Hepatocyte (in vitro differentiated cells): ENCODE data around the gene ZDBF2.

Experiments used
- EZH2phosphoT487 ChIP-seq: fragments of 200-600 bp; sonication (generic); IDR thresholded peaks from one replicate; pipeline ENCODE4 v1.6.1; 2018; ENCODE audit warnings: antibody characterized with exemption, mild to moderate bottlenecking, low read depth, moderate library complexity; ENCODE audit not compliant: unreplicated experiment, severe bottlenecking
- TF ChIP-seq, protein P1 (sequence below): fragments of 200-600 bp; sonication (generic); IDR thresholded peaks from 2 replicates; pipeline ENCODE4 v1.5.1; 2016; ENCODE audit warnings: antibody characterized with exemption, mild to moderate bottlenecking; ENCODE audit not compliant: poor library complexity

GRCh38 chr2:206361407-206362045 is 87.1 kb downstream of the ZDBF2 start:
- TF ChIP-seq, protein P1, sequence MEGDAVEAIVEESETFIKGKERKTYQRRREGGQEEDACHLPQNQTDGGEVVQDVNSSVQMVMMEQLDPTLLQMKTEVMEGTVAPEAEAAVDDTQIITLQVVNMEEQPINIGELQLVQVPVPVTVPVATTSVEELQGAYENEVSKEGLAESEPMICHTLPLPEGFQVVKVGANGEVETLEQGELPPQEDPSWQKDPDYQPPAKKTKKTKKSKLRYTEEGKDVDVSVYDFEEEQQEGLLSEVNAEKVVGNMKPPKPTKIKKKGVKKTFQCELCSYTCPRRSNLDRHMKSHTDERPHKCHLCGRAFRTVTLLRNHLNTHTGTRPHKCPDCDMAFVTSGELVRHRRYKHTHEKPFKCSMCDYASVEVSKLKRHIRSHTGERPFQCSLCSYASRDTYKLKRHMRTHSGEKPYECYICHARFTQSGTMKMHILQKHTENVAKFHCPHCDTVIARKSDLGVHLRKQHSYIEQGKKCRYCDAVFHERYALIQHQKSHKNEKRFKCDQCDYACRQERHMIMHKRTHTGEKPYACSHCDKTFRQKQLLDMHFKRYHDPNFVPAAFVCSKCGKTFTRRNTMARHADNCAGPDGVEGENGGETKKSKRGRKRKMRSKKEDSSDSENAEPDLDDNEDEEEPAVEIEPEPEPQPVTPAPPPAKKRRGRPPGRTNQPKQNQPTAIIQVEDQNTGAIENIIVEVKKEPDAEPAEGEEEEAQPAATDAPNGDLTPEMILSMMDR = no peak
- no peak for TF ChIP-seq EZH2phosphoT487
